K562 (cell line): ENCODE measurements around the gene ATRNL1.

Source experiments
- GTF2F1 ChIP-seq: IDR thresholded peaks from 2 replicates; pipeline ENCODE4 v1.6.1; 2011; ENCODE audit warnings: low read depth, low read length, improper control_type of control experiment
- LEF1 ChIP-seq: fragments of 450-650 bp; IDR thresholded peaks from 2 replicates; pipeline ENCODE4 v1.6.1; 2016; ENCODE audit warnings: mild to moderate bottlenecking
- SMC3 ChIP-seq: conservative IDR thresholded peaks from 2 replicates; pipeline ENCODE4 v1.6.1; 2011; ENCODE audit warnings: low read depth, low read length, improper control_type of control experiment; ENCODE audit not compliant: insufficient read depth
- ZNF280B ChIP-seq: fragments of 250-450 bp; sonication (Bioruptor Pico); IDR thresholded peaks from 2 replicates; pipeline ENCODE4 v1.5.1; 2021; ENCODE audit warnings: mild to moderate bottlenecking
- TF ChIP-seq, protein P1 (sequence below), 3 experiments: IDR thresholded peaks in 2 of 3; conservative IDR thresholded peaks in 1 of 3; 2 replicates each; pipeline ENCODE4 v1.5.1; 2011 to 2012; ENCODE audit warnings: low read length in 3 of 3, mild to moderate bottlenecking in 3 of 3, control low read depth in 2 of 3, improper control_type of control experiment in 1 of 3, inconsistent platforms in 1 of 3, low read depth in 1 of 3, mixed read lengths in 1 of 3, moderate library complexity in 1 of 3; ENCODE audit not compliant: insufficient read depth in 2 of 3

GRCh38 chr10:115971921-115972320 is 878.8 kb downstream of the ATRNL1 start:
- TF ChIP-seq ZNF280B (CRISPR knock-in tag) (no peak), LEF1 (no peak), GTF2F1 (no peak), SMC3 (no peak)
- TF ChIP-seq, protein P1, sequence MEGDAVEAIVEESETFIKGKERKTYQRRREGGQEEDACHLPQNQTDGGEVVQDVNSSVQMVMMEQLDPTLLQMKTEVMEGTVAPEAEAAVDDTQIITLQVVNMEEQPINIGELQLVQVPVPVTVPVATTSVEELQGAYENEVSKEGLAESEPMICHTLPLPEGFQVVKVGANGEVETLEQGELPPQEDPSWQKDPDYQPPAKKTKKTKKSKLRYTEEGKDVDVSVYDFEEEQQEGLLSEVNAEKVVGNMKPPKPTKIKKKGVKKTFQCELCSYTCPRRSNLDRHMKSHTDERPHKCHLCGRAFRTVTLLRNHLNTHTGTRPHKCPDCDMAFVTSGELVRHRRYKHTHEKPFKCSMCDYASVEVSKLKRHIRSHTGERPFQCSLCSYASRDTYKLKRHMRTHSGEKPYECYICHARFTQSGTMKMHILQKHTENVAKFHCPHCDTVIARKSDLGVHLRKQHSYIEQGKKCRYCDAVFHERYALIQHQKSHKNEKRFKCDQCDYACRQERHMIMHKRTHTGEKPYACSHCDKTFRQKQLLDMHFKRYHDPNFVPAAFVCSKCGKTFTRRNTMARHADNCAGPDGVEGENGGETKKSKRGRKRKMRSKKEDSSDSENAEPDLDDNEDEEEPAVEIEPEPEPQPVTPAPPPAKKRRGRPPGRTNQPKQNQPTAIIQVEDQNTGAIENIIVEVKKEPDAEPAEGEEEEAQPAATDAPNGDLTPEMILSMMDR (IDR thresholded peaks at IDR 0.05 in 2 of 3, conservative IDR thresholded peaks at IDR 0.05 in 1 of 3; ENCODE audit: insufficient read depth in 2 of 3, low read depth in 1 of 3, low read length in 3 of 3): no peak
